Adipocyte (in vitro differentiated cells): ENCODE measurements around the gene PTPN5.
"Not testable (repeated sequence)": the region's sequence is repeated elsewhere in the genome, so short reads cannot be mapped to it uniquely, and the experiment has no call there.

ENCODE experiments used
- DNase-seq: peaks from one replicate; pipeline ENCODE4 v3.0.0-alpha.2; 2015; ENCODE audit warnings: low read depth
- H3K27me3 ChIP-seq: replicated peaks from 2 replicates; pipeline ENCODE4 v1.7.0; 2013; ENCODE audit warnings: mild to moderate bottlenecking, low read length, moderate library complexity; ENCODE audit not compliant: control insufficient read depth, insufficient read depth
- H3K36me3 ChIP-seq: 2 replicates; pipeline ENCODE4 v1.7.0; 2013; ENCODE audit warnings: low read length, mild to moderate bottlenecking, moderate library complexity; ENCODE audit not compliant: control insufficient read depth, insufficient read depth, severe bottlenecking
- H3K4me1 ChIP-seq: 2 replicates; pipeline ENCODE4 v1.7.0; 2013; ENCODE audit warnings: mild to moderate bottlenecking, low read length, moderate library complexity; ENCODE audit not compliant: control insufficient read depth, insufficient read depth
- H3K4me3 ChIP-seq: 2 replicates; pipeline ENCODE4 v1.7.0; 2013; ENCODE audit warnings: mild to moderate bottlenecking, low read length, moderate library complexity
- H3K9ac ChIP-seq: 2 replicates; pipeline ENCODE4 v1.7.0; 2013; ENCODE audit warnings: mild to moderate bottlenecking, low read length, moderate library complexity
- H3K9me3 ChIP-seq: 2 replicates; pipeline ENCODE4 v1.7.0; 2013; ENCODE audit warnings: mild to moderate bottlenecking, low read length, moderate library complexity; ENCODE audit not compliant: control insufficient read depth

PTPN5 gene

GRCh38 chr11:18697576-18697975, 94.0 kb downstream of the PTPN5 start:
- H3K4me1 ChIP-seq, result peaks cover 23% of the 10 kb centered on the region
- peaks cover 6% of the 10 kb centered on the region for H3K27me3 ChIP-seq
- no peak for DNase-seq
- no peaks in the 10 kb centered on the region for H3K36me3 ChIP-seq
- H3K9ac ChIP-seq, result no peak overlapping the region
- no peak overlapping the region for H3K4me3 ChIP-seq
- no peaks in the 10 kb centered on the region for H3K9me3 ChIP-seq

DNA sequence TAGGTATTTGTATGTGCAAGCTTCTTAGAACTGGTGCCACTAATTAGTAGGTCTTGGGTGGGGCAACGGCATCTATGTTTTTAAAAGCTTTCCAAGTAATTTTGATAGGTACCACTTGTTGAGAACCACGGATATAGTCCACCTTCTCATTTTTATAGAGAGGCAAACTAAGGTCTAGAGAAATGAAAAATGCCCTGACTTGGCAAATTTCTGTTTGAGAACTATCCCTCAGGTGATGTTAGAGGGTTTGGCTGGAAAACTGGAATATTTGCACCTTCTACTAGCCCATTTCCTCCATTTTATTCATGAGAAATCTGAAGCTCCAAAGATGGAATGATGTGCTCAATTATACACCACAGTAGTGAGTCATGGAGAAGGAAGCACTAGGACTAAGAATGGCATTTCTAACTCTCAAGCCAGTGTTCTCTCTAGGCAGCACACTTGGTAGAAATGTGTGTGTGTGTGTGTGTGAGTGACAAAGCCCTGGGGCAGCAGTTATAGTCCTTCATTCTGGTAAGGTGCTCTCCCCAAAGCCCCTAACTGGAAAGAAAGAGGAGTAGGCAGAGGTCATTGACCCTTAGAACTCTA, 94.9 kb downstream of the PTPN5 start:
- Histone ChIP-seq H3K27me3 (peaks cover 6% of the 10 kb centered on the region), H3K36me3 (no peaks in the 10 kb centered on the region), H3K9ac (no peak overlapping the region), H3K9me3 (no peaks in the 10 kb centered on the region), H3K4me3 (no peak overlapping the region), H3K4me1 (peaks cover 23% of the 10 kb centered on the region)
- peak; percentile 39 for DNase-seq

- Histone ChIP-seq H3K9me3 (no peaks in the 10 kb centered on the region), H3K36me3 (no peaks in the 10 kb centered on the region), H3K4me1 (peaks cover 16% of the 10 kb centered on the region), H3K4me3 (no peak overlapping the region), H3K9ac (no peak overlapping the region), H3K27me3 (no peaks in the 10 kb centered on the region)
- no peak for DNase-seq
Observed at GRCh38 chr11:18692941-18693760, 98.4 kb downstream of the PTPN5 start.

DNA sequence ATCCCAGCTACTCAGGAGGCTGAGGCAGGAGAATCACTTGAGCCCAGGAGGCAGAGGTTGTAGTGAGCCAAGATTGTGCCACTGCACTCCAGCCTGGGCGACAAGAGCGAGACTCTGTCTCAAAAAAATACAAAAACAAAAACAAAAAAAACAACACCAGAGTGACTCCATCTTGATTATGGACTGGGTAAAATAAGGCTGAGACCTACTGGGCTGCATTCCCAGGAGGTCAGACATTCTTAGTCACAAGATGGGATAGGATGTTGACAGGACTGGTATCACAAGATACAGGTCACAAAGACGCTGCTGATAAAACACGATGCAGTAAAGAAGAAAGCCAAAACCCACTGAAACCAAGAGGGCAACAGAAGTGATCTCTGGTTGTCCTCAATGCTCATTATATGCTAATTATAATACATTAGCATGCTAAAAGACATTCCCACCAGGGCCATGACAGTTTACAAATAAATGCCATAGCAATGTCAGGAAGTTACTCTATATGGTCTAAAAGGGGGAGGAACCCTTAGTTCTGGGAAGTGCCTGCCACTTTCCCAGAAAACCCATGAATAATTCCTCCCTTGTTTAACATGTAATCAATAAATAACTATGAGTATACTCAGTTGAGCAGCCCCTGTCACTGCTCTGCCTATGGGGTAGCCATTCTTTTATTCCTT, 100.0 kb downstream of the PTPN5 start:
- H3K4me3 ChIP-seq, DNase-seq, H3K4me1 ChIP-seq, H3K9ac ChIP-seq, H3K36me3 ChIP-seq, H3K27me3 ChIP-seq, H3K9me3 ChIP-seq: not testable (repeated sequence)

DNA sequence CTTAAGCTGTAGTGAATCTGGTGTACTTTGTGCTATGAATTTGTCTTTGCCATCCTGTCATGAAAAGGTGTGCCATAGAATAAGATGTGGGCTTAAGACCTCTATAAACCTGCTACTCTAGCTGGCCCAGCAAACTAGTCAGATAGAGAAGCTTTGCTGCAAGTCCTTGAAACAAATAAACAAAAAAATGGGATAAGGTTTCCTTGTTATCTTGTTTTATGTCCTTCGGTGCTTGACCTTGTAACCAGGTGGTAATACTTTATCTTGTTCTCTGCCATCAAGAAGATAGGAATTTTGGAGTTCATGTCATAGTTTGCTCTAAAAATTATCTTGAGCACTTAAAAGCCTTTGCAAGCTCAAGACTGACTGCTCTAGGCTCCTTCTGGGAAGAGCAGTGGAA, 107.3 kb downstream of the PTPN5 start:
- Histone ChIP-seq H3K9ac (no peak overlapping the region), H3K27me3 (no peaks in the 10 kb centered on the region), H3K36me3 (no peaks in the 10 kb centered on the region), H3K9me3 (no peaks in the 10 kb centered on the region), H3K4me3 (no peak overlapping the region), H3K4me1 (no peaks in the 10 kb centered on the region)
- no peak for DNase-seq

DNA sequence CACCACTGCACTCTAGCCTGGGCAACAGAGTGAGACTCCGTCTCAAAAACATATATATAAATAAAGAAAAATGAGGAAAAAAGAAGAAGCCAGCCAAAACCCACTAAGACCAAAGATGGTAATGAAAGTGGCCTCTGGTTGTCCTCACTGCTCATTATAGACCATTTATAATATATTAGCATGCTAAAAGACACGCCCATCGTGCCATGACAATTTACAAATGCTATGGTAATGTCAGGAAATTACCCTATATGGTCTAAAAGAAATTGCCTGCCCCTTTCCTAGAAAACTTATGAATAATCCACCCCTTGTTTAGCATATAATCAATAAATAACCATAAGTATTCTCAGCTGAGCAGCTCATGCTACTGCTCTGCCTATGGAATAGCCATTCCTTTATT, 109.1 kb downstream of the PTPN5 start:
- Histone ChIP-seq H3K36me3 (no peaks in the 10 kb centered on the region), H3K9me3 (no peaks in the 10 kb centered on the region), H3K4me1 (no peaks in the 10 kb centered on the region), H3K27me3 (no peaks in the 10 kb centered on the region), H3K4me3 (no peak overlapping the region), H3K9ac (no peak overlapping the region)
- no peak for DNase-seq

DNA sequence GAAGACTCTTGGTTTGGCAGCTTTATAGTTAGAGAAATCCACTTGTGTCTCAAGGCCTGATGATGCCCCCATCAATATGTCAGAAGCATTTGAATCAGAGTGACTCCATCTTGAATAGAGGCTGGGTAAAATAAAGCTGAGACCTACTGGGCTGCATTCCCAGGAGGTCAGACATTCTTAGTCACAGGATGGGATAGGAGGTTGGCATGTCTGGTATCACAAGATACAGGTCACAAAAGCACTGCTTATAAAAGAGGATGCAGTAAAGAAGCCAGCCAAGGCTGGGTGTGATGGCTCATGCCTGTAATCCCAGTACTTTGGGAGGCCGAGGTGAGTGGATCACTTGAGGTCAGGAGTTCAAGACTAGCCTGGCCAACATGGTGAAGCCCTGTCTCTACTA, 109.6 kb downstream of the PTPN5 start:
- not testable (repeated sequence) for DNase-seq, H3K4me1 ChIP-seq, H3K27me3 ChIP-seq, H3K9me3 ChIP-seq, H3K4me3 ChIP-seq, H3K9ac ChIP-seq, H3K36me3 ChIP-seq
